T-cell (primary cell): Measurements from ENCODE around the gene RBM33. TPM values are rescaled to one million over a fixed set of nuclear protein-coding genes. Genes with fewer than 3 reads are reported as not detected.

Experiments used
- ATAC-seq, 4 experiments: fragments of 200-7000 bp in 3 of 4; fragments of 150-1000 bp in 1 of 4; cut with Tn5 transposase; replicated peaks in 1 of 4; 1 replicate in 3 of 4; 2 replicates in 1 of 4; pipeline ENCODE4 v1.10.0; 2021; ENCODE audit warnings: moderate library complexity in 3 of 4, mild to moderate bottlenecking in 2 of 4, moderate number of reproducible peaks in 1 of 4
- CTCF ChIA-PET, 2 donors: fragments of 300-600 bp; sonication (Branson Sonifier 250); formaldehyde crosslinking; loops; one replicate each; lab custom pipeline; 2022; ENCODE audit warnings: antibody characterized with exemption in 2 of 2; lab: Charles Lee
- POLR2A ChIA-PET, 2 donors: fragments of 300-600 bp; sonication (Branson Sonifier 250); formaldehyde crosslinking; loops; one replicate each; lab custom pipeline; 2022; ENCODE audit warnings: antibody characterized with exemption in 2 of 2; lab: Charles Lee
- DNase-seq, 35 experiments: peaks; one replicate each; pipeline versions ENCODE4 v3.0.0 to v3.0.0-alpha.2; 2013 to 2023
- H3K27ac ChIP-seq: one replicate; pipeline ENCODE4 v1.5.1; 2013; ENCODE audit warnings: low read length
- H3K27me3 ChIP-seq, 2 experiments: replicated peaks in 1 of 2; 1 replicate in 1 of 2; 2 replicates in 1 of 2; pipeline versions ENCODE4 v1.6.1 to v1.7.0; 2013; ENCODE audit warnings: low read length in 1 of 2, mixed read lengths in 1 of 2; ENCODE audit not compliant: control insufficient read depth in 2 of 2, insufficient read depth in 2 of 2; ENCODE audit errors: extremely low read depth in 1 of 2
- H3K36me3 ChIP-seq, 2 donors: 1 replicate in 1 of 2; 2 replicates in 1 of 2; pipeline versions ENCODE4 v1.6.1 to v1.7.0; 2013; ENCODE audit warnings: low read length in 1 of 2; ENCODE audit not compliant: control insufficient read depth in 2 of 2, insufficient read depth in 1 of 2; ENCODE audit errors: extremely low read depth in 1 of 2
- H3K4me1 ChIP-seq, 2 experiments: 1 replicate in 1 of 2; 2 replicates in 1 of 2; pipeline versions ENCODE4 v1.6.1 to v1.7.0; 2013; ENCODE audit warnings: low read length in 2 of 2, mixed read lengths in 1 of 2; ENCODE audit not compliant: insufficient read depth in 2 of 2, control insufficient read depth in 1 of 2; ENCODE audit errors: extremely low read depth in 1 of 2
- H3K4me3 ChIP-seq, 2 donors: 1 replicate in 1 of 2; 2 replicates in 1 of 2; pipeline versions ENCODE4 v1.5.1 to v1.7.0; 2013; ENCODE audit warnings: mild to moderate bottlenecking in 2 of 2, low read length in 1 of 2, moderate library complexity in 1 of 2; ENCODE audit not compliant: control insufficient read depth in 1 of 2; ENCODE audit errors: extremely low read depth in 1 of 2
- H3K9me3 ChIP-seq: 2 replicates; pipeline ENCODE4 v1.7.0; 2013
- H3K27ac Mint-ChIP-seq, 2 donors: one replicate each; pipeline ENCODE4 v1.8.0; 2020 to 2021; ENCODE audit warnings: mild to moderate bottlenecking in 2 of 2, mixed read lengths in 2 of 2
- H3K27me3 Mint-ChIP-seq, 2 donors: one replicate each; pipeline ENCODE4 v1.8.0; 2021 to 2022; ENCODE audit warnings: mixed read lengths in 2 of 2
- H3K36me3 Mint-ChIP-seq: one replicate; pipeline ENCODE4 v1.8.0; 2021; ENCODE audit warnings: mixed read lengths
- H3K4me1 Mint-ChIP-seq, 3 donors: one replicate each; pipeline ENCODE4 v1.8.0; 2020 to 2022; ENCODE audit warnings: mixed read lengths in 3 of 3, mild to moderate bottlenecking in 1 of 3
- H3K4me3 Mint-ChIP-seq, 3 donors: one replicate each; pipeline ENCODE4 v1.8.0; 2020 to 2022; ENCODE audit warnings: mild to moderate bottlenecking in 3 of 3, mixed read lengths in 3 of 3, moderate library complexity in 3 of 3
- H3K9me3 Mint-ChIP-seq, 3 donors: one replicate each; pipeline ENCODE4 v1.8.0; 2020 to 2022; ENCODE audit warnings: mixed read lengths in 3 of 3
- WGBS: methylation state at CpG from one replicate; pipeline ENCODE4 v1.1.5; 2013; ENCODE audit warnings: missing lambda C conversion rate; ENCODE audit not compliant: insufficient coverage; 5-methylcytosine and 5-hydroxymethylcytosine counted together
- total RNA-seq, 35 experiments: library from RNA in 6 of 35; stranded (reverse) in 6 of 35; fragments of 120-200 nt in 1 of 35; gene quantifications; one replicate each; pipeline versions ENCODE4 v1.2.1 to v1.2.4 and lab custom pipeline; 2013 to 2026

The RBM33 gene
- total RNA-seq, 5 donors from 2014 or later (not counting 1 experiment from before 2014, with no cell fraction given): 157 to 180 (median 170) TPM

- Mint-ChIP-seq H3K27ac (peak overlapping the region in 1 of 2 donors; percentile 25), H3K4me1 (peaks cover 69 to 80% (median 74%) of the 10 kb centered on the region in 3 donors), H3K9me3 (no peaks in the 10 kb centered on the region), H3K36me3 (peaks cover 23% of the 10 kb centered on the region), H3K27me3 (no peaks in the 10 kb centered on the region), H3K4me3 (no peak overlapping the region)
- Histone ChIP-seq H3K27ac (no peak overlapping the region), H3K36me3 (peaks cover 0 to 18% of the 10 kb centered on the region in 2 donors), H3K4me1 (peaks cover 7 to 8% of the 10 kb centered on the region in 2 experiments), H3K27me3 (no peaks in the 10 kb centered on the region), H3K9me3 (no peaks in the 10 kb centered on the region), H3K4me3 (no peak overlapping the region)
- 100% methylated on average over 4 of the region's 5 CpGs for WGBS
- POLR2A ChIA-PET: no interaction called here
- CTCF ChIA-PET: interaction anchor here (0.6 kb wide), 2 partner anchors 20 to 110 kb away, joined by 3 to 5 read pairs; no protein-coding TSS in a partner anchor
- ATAC-seq (no peak), DNase-seq (no peak)
Measured at GRCh38 chr7:155696747-155697146, 52.3 kb downstream of the RBM33 start.

GRCh38 chr7:155698633-155699032 lies 54.2 kb downstream of the RBM33 start:
- ATAC-seq (no peak), DNase-seq (no peak)
- no peaks in the 10 kb centered on the region for H3K9me3 ChIP-seq
- H3K27me3 ChIP-seq: no peaks in the 10 kb centered on the region
- POLR2A ChIA-PET: no interaction called here
- Mint-ChIP-seq H3K4me3 (no peak overlapping the region), H3K27ac (no peak overlapping the region), H3K4me1 (peaks cover 61 to 66% (median 61%) of the 10 kb centered on the region in 3 donors), H3K36me3 (peaks cover 39% of the 10 kb centered on the region), H3K9me3 (no peaks in the 10 kb centered on the region), H3K27me3 (no peaks in the 10 kb centered on the region)
- no peaks in the 10 kb centered on the region for H3K4me1 ChIP-seq
- H3K36me3 ChIP-seq: peaks cover 0 to 30% of the 10 kb centered on the region in 2 donors
- CTCF ChIA-PET: no interaction called here
- H3K27ac ChIP-seq: no peak overlapping the region
- WGBS: no CpG with 5 or more reads among the region's 1 CpG
- no peak overlapping the region for H3K4me3 ChIP-seq

DNA sequence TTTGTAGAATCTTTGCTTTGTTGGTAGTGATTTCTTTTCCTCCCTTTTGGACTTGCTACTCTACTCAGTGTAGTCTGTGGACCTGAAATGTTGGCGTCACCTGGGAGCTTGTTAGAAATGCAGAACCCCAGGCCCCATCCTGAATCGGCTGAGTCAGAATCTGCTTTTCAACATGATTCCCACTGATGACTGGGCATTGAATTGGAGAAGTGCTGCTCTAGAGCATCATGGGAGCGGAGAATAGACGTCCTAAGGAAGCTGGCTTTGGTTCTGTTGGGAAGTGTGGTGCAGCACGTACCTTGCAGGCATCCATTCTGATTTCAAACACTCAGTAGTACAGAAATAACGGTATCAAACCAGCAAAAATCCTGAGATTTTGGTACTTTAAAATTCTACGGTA lies 54.7 kb downstream of the RBM33 start:
- H3K27ac Mint-ChIP-seq: no peak overlapping the region
- Histone ChIP-seq H3K4me1 (no peaks in the 10 kb centered on the region), H3K9me3 (no peaks in the 10 kb centered on the region), H3K27me3 (no peaks in the 10 kb centered on the region), H3K36me3 (peaks cover 0 to 30% of the 10 kb centered on the region in 2 donors), H3K4me3 (no peak overlapping the region), H3K27ac (no peak overlapping the region)
- CTCF ChIA-PET: no interaction called here
- no peaks in the 10 kb centered on the region for H3K9me3 Mint-ChIP-seq
- H3K4me1 Mint-ChIP-seq: peaks cover 55 to 61% (median 59%) of the 10 kb centered on the region in 3 donors
- H3K36me3 Mint-ChIP-seq: peaks cover 40% of the 10 kb centered on the region
- no peak overlapping the region for H3K4me3 Mint-ChIP-seq
- POLR2A ChIA-PET: no interaction called here
- no peak for DNase-seq
- H3K27me3 Mint-ChIP-seq: no peaks in the 10 kb centered on the region
- 96% methylated on average over 3 of the region's 7 CpGs for WGBS
- no peak for ATAC-seq

- H3K4me3 ChIP-seq: no peak overlapping the region
- H3K36me3 ChIP-seq: peaks cover 0 to 36% of the 10 kb centered on the region in 2 donors
- Mint-ChIP-seq H3K9me3 (no peaks in the 10 kb centered on the region), H3K4me1 (peaks cover 43 to 45% (median 45%) of the 10 kb centered on the region in 3 donors), H3K27me3 (no peaks in the 10 kb centered on the region), H3K4me3 (no peak overlapping the region), H3K27ac (no peak overlapping the region), H3K36me3 (peaks cover 45% of the 10 kb centered on the region)
- H3K27ac ChIP-seq: no peak overlapping the region
- POLR2A ChIA-PET: no interaction called here
- ATAC-seq: no peak
- CTCF ChIA-PET: interaction anchor here in 1 of 2 donors (0.6 kb wide), 1 partner anchor 26 kb away, joined by 4 read pairs; no protein-coding TSS in a partner anchor
- no peaks in the 10 kb centered on the region for H3K27me3 ChIP-seq
- no peak for DNase-seq
- no peaks in the 10 kb centered on the region for H3K4me1 ChIP-seq
- no peaks in the 10 kb centered on the region for H3K9me3 ChIP-seq
- no CpG with 5 or more reads among the region's 6 CpGs for WGBS
Measured at GRCh38 chr7:155700847-155701246, 56.4 kb downstream of the RBM33 start.

- H3K27ac ChIP-seq: no peak overlapping the region
- no peak overlapping the region for H3K4me3 ChIP-seq
- ChIA-PET POLR2A (interaction anchor here in 1 of 2 donors (0.5 kb wide), 1 partner anchor 14 kb away, joined by 3 read pairs; no protein-coding TSS in a partner anchor), CTCF (no interaction called here)
- peaks cover 9 to 41% of the 10 kb centered on the region in 2 donors for H3K36me3 ChIP-seq
- H3K4me1 ChIP-seq: no peaks in the 10 kb centered on the region
- Mint-ChIP-seq H3K36me3 (peaks cover 47% of the 10 kb centered on the region), H3K4me3 (no peak overlapping the region), H3K27me3 (no peaks in the 10 kb centered on the region), H3K27ac (no peak overlapping the region), H3K4me1 (peaks cover 31 to 34% (median 33%) of the 10 kb centered on the region in 3 donors), H3K9me3 (no peaks in the 10 kb centered on the region)
- no peak for DNase-seq
- no peak for ATAC-seq
- no peaks in the 10 kb centered on the region for H3K9me3 ChIP-seq
- H3K27me3 ChIP-seq: no peaks in the 10 kb centered on the region
- 100% methylated on average over 1 of the region's 3 CpGs for WGBS
Measured at GRCh38 chr7:155701972-155702544, 57.6 kb downstream of the RBM33 start.

DNA sequence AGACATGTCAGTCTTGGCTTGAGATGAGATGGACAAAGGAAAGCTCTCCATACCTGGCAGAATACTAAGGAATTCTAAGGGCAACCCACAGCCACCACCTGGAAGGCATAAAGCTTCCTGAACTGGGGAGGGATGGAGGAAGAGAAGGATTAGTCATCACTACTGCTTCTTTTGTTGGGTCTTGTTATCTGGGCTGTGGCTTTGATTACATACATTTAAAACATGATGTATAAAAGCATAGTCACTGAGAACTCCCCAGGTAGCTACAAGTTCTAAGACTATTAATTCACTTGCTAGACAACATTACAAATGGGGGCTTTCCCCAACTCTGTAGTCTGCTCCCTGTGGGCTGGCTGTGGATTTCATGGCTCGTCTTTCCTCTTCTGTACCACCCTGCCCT lies 58.2 kb downstream of the RBM33 start:
- peaks cover 10 to 46% of the 10 kb centered on the region in 2 donors for H3K36me3 ChIP-seq
- Mint-ChIP-seq H3K9me3 (no peaks in the 10 kb centered on the region), H3K4me3 (no peak overlapping the region), H3K27ac (peak overlapping the region in 1 of 2 donors; percentile 75), H3K36me3 (peaks cover 49% of the 10 kb centered on the region), H3K4me1 (peaks cover 25 to 29% (median 28%) of the 10 kb centered on the region in 3 donors), H3K27me3 (no peaks in the 10 kb centered on the region)
- CTCF ChIA-PET: interaction anchor here in 1 of 2 donors (0.5 kb wide), 1 partner anchor 9 kb away, joined by 3 read pairs; no protein-coding TSS in a partner anchor
- POLR2A ChIA-PET: interaction anchor here in 1 of 2 donors (0.5 kb wide), 1 partner anchor 14 kb away, joined by 3 read pairs; no protein-coding TSS in a partner anchor
- WGBS: no CpG with 5 or more reads among the region's 1 CpG
- no peaks in the 10 kb centered on the region for H3K4me1 ChIP-seq
- H3K9me3 ChIP-seq: no peaks in the 10 kb centered on the region
- H3K4me3 ChIP-seq: no peak overlapping the region
- H3K27me3 ChIP-seq: no peaks in the 10 kb centered on the region
- ATAC-seq (no peak), DNase-seq (no peak)
- H3K27ac ChIP-seq: no peak overlapping the region
